Measurements from ENCODE around the gene DNAJC4. TPM values are rescaled to one million over a fixed set of nuclear protein-coding genes. Genes with fewer than 3 reads are reported as not detected.

The DNAJC4 gene
- total and polyA plus RNA-seq, 9 donors = 25.0 to 69.1 (median 43.1) TPM

DNA sequence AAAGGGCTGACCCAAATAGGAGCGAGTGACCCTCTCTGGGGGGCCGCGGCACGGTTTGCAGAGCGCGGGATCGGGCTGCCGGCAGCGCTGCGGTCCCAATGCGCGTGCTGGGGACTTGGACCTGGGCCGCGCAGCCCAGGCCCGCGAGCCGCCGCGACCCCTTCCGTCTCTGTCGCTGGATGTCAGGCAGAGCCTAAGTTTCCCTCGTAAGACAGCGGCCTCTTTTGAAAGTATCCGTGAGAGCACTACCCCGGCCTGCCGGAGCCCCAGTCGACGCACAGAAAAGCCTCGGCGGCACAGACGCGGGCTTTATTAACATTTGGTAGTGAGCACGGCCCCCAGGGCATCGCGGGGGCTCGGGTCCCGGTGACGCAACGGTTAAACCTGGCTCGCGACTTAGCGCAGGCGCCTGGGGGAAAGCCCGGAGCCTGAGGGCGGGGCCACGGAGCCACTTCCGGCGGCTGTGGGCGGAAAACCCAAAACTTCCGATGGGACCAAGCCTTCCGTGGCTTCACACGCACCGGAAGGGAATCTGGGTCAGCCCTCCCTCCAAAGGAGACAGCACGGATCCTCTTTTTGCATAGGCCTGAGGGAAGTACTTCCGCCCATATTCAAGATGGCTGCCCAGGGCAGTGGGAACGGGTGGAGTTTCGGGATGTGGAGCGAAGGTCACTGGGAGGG is 39.3 kb downstream of the DNAJC4 start:
- peak; percentile 54 for TF ChIP-seq EP300 (IDR thresholded peaks at IDR 0.05)
- TF ChIP-seq, protein P1, sequence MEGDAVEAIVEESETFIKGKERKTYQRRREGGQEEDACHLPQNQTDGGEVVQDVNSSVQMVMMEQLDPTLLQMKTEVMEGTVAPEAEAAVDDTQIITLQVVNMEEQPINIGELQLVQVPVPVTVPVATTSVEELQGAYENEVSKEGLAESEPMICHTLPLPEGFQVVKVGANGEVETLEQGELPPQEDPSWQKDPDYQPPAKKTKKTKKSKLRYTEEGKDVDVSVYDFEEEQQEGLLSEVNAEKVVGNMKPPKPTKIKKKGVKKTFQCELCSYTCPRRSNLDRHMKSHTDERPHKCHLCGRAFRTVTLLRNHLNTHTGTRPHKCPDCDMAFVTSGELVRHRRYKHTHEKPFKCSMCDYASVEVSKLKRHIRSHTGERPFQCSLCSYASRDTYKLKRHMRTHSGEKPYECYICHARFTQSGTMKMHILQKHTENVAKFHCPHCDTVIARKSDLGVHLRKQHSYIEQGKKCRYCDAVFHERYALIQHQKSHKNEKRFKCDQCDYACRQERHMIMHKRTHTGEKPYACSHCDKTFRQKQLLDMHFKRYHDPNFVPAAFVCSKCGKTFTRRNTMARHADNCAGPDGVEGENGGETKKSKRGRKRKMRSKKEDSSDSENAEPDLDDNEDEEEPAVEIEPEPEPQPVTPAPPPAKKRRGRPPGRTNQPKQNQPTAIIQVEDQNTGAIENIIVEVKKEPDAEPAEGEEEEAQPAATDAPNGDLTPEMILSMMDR (IDR thresholded peaks at IDR 0.05) = peak in 1 of 3 donors; percentile 29
- peak; percentile 15 for TF ChIP-seq POLR2A (IDR thresholded peaks at IDR 0.05)
- H3K4me1 ChIP-seq (ENCODE audit: insufficient read depth) = peaks cover 9% of the 10 kb centered on the region
- no peaks in the 10 kb centered on the region for H3K27me3 ChIP-seq
- no peaks in the 10 kb centered on the region for H3K36me3 ChIP-seq
- no peaks in the 10 kb centered on the region for H3K9me3 ChIP-seq
- intact Hi-C loops (cut with DNase I) = loop anchor here in 3 of 4 donors (1.0 to 10.0 kb wide), 3 partner anchors 15 to 65 kb away; partner anchors contain the start of genes FERMT3 (in 2 of the 3), BAD (in 1 of the 3), FKBP2 (in 1 of the 3) and GPR137 (in 1 of the 3)
- peak overlapping the region; percentile 79 for H3K4me3 ChIP-seq
- H3K27ac ChIP-seq = peak overlapping the region; percentile 69 to 90
- WGBS, 3 donors = 0 to 1% (median 0%) methylated on average over 15 to 58 of the region's 58 CpGs
- peak; percentile 97 to 99 (median 98) for DNase-seq

DNA sequence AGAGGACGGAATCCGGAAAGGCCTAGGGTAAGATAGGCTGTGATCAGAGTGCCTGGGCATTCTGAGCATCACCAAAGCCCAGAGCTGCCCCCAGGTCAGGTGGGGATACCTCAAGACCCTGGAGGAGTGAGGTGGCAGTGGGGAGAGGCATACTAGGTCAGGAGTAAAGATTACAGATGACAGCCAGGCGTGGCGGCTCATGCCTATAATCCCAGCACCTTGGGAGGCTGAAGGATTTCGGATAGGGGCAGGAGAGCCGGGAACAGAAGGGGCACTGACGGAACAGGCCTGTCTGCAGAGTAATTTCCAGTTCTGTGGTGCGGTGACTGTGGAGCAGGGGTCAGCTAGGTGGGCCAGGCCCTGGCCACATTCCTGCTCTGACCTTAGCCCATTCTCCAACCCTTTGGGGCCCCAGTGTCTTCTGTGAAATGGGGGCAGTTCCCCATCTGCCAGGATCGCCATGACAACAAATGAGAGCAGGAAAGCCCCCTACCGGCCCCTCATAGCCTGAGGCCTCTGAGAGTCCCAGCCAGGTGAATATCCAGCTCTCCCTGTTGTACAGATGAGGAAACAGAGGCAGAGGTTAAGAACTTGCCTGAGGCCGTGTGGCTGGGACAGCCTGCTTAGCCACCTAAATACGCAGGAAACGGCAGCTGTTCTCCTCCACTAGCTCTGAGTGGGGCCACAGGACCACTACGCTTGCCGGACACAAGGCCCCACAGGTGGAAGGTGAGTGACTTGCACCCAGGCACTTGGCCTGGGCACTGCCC is 44.9 kb downstream of the DNAJC4 start:
- Histone ChIP-seq H3K9me3 (no peaks in the 10 kb centered on the region), H3K27ac (no peak overlapping the region), H3K27me3 (no peaks in the 10 kb centered on the region), H3K36me3 (no peaks in the 10 kb centered on the region), H3K4me3 (no peak overlapping the region), H3K4me1 (ENCODE audit: insufficient read depth) (no peaks in the 10 kb centered on the region)
- TF ChIP-seq EP300 (IDR thresholded peaks at IDR 0.05) (no peak), POLR2A (IDR thresholded peaks at IDR 0.05) (no peak)
- TF ChIP-seq, protein P1 (IDR thresholded peaks at IDR 0.05) = no peak
- WGBS, 3 donors = 82 to 91% (median 89%) methylated on average over 15 of the region's 15 CpGs
- intact Hi-C loops (cut with DNase I) = no loop called here
- peak in 1 of 5 donors; percentile 29 for DNase-seq

DNA sequence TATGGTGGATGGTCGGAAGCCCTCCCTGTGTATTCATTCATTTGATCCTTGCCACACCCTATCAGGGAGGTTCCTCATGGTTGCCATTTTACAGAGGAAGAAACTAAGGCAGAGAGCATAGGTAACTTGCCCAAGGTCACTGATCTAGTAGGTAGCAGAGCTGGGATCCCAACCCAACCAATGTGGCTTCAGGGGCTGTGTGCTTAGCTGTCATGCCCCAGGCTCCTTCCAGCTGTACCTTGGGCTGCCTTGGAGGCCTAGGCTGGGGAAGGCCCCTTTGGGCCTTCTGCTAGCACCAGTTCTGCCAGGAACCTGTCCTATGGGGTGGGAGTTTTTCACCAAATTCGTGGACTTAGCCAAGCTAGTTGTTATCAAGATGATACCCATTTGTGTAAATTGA is 45.5 kb downstream of the DNAJC4 start:
- H3K4me1 ChIP-seq (ENCODE audit: insufficient read depth) = no peaks in the 10 kb centered on the region
- TF ChIP-seq, protein P1 (IDR thresholded peaks at IDR 0.05) = no peak
- TF ChIP-seq EP300 (IDR thresholded peaks at IDR 0.05) (no peak), POLR2A (IDR thresholded peaks at IDR 0.05) (no peak)
- H3K27me3 ChIP-seq = no peaks in the 10 kb centered on the region
- H3K27ac ChIP-seq = no peak overlapping the region
- DNase-seq = no peak
- intact Hi-C loops (cut with DNase I) = no loop called here
- no peaks in the 10 kb centered on the region for H3K9me3 ChIP-seq
- H3K4me3 ChIP-seq = no peak overlapping the region
- no peaks in the 10 kb centered on the region for H3K36me3 ChIP-seq
- 60 to 84% (median 65%) methylated on average over 2 of the region's 2 CpGs for WGBS, 3 donors

DNA sequence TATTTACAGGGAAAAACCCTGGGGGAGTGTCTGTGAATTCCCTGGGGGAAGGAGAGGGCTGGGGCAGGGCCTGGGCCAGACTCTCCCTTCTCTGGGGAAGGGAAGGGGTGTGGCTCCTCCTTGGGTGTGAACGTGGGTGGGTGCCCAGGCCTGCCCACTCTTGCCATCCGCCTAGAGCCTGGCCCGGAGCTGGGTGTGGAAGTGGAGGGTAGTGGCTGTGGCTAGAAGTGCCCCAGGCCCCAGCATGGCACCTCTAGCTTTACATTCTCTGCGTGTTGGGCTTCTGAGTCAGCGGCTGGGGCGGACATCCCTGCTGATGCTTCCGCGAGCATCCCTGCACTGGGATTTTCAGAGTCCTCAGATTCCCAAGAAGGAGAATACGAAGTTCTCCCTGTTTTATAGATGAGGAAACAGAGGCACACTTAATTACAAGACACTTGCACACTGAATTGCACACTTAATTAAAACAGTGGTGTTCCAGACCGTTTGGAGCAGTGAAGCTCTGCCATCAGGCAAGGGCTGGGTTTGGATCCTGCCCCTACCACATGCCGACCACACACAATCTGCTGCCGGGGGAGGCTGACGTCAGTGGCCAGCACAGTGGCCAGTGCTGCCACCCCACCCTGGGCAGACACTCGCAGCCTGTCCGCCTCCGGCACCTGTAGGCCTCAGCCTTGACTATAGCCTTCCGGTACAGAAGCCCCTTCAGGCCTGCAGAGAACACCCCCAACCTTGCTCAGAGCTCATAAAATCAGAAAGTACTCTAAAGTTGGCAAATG is 46.5 kb downstream of the DNAJC4 start:
- intact Hi-C loops (cut with DNase I) = no loop called here
- Histone ChIP-seq H3K9me3 (no peaks in the 10 kb centered on the region), H3K4me1 (ENCODE audit: insufficient read depth) (no peaks in the 10 kb centered on the region), H3K36me3 (no peaks in the 10 kb centered on the region), H3K27me3 (no peaks in the 10 kb centered on the region), H3K27ac (no peak overlapping the region), H3K4me3 (no peak overlapping the region)
- 77 to 85% (median 84%) methylated on average over 17 of the region's 17 CpGs for WGBS, 3 donors
- TF ChIP-seq, protein P1 (IDR thresholded peaks at IDR 0.05) = no peak
- no peak for TF ChIP-seq POLR2A (IDR thresholded peaks at IDR 0.05)
- DNase-seq = peak in 1 of 5 donors; percentile 27

All from ovary (tissue), 9 donors.